WERI-Rb-1 (cell line): ENCODE data around the gene PAX4.

Source experiments
- DNase-seq: peaks from one replicate; pipeline ENCODE4 v3.0.0-alpha.2; 2020
- H3K27ac ChIP-seq: fragments of 250-450 bp; sonication (Bioruptor Pico); 2 replicates; pipeline ENCODE4 v1.5.1; 2020; ENCODE audit warnings: mild to moderate bottlenecking, moderate library complexity
- H3K27me3 ChIP-seq: fragments of 250-450 bp; sonication (Bioruptor Pico); 2 replicates; pipeline ENCODE4 v1.5.1; 2021; ENCODE audit warnings: mild to moderate bottlenecking, low read depth, moderate library complexity; ENCODE audit not compliant: insufficient read depth, severe bottlenecking
- H3K36me3 ChIP-seq: fragments of 250-450 bp; sonication (Bioruptor Pico); 2 replicates; pipeline ENCODE4 v1.5.1; 2020; ENCODE audit warnings: mild to moderate bottlenecking, moderate library complexity
- H3K4me3 ChIP-seq: 2 replicates; pipeline ENCODE4 v1.5.1; 2011; ENCODE audit warnings: low read depth, mild to moderate bottlenecking, control low read depth, low read length
- H3K9me3 ChIP-seq: fragments of 250-450 bp; sonication (Bioruptor Pico); 2 replicates; pipeline ENCODE4 v1.5.1; 2021; ENCODE audit warnings: mild to moderate bottlenecking, moderate library complexity; ENCODE audit not compliant: severe bottlenecking
- CTCF ChIP-seq: IDR thresholded peaks from 2 replicates; pipeline ENCODE4 v1.5.1; 2011; ENCODE audit warnings: low read depth, mild to moderate bottlenecking, control low read depth, inconsistent platforms, low read length

PAX4 gene, protein sequence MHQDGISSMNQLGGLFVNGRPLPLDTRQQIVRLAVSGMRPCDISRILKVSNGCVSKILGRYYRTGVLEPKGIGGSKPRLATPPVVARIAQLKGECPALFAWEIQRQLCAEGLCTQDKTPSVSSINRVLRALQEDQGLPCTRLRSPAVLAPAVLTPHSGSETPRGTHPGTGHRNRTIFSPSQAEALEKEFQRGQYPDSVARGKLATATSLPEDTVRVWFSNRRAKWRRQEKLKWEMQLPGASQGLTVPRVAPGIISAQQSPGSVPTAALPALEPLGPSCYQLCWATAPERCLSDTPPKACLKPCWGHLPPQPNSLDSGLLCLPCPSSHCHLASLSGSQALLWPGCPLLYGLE

GRCh38 chr7:127618042-127618441 is at the start of gene PAX4:
Gene PAX4, minus strand, starts transcription at chr7:127618142. Its CDS starts 2,214 bp downstream, at chr7:127615928.
- Histone ChIP-seq H3K9me3 (no peaks in the 10 kb centered on the region), H3K36me3 (no peaks in the 10 kb centered on the region), H3K27ac (no peak within 1 kb of the TSS), H3K4me3 (no peak within 1 kb of the TSS), H3K27me3 (peaks cover 20% of the 10 kb centered on the region)
- no peak for TF ChIP-seq CTCF
- no peak for DNase-seq

GRCh38 chr7:127667017-127667670 is 49.2 kb upstream of the PAX4 start:
- TF ChIP-seq CTCF, result no peak
- H3K27ac ChIP-seq, result no peak overlapping the region
- DNase-seq, result no peak
- H3K36me3 ChIP-seq, result no peaks in the 10 kb centered on the region; the same call in 1 of the 2 replicates
- H3K9me3 ChIP-seq, result no peaks in the 10 kb centered on the region
- H3K27me3 ChIP-seq, result no peaks in the 10 kb centered on the region
- no peak overlapping the region for H3K4me3 ChIP-seq

DNA sequence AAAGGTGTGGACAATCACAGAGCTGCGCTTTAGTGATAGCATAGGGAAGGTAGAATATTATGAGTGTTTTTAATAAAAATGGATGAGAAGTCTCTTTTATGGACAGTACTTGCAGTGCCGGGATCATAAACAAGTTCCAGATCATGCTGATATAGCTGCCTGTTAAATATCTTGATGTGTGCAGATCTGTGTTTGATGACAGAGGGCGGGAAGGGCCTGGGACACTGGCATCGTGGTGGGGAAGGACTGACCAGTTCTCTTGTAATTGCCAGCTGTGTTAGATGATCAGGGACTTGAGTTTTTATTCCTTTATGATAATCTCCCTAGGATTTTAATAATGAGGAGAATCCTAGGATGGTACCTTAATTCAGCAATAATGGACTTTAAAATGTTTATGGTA is 48.7 kb upstream of the PAX4 start:
- Histone ChIP-seq H3K27me3 (no peaks in the 10 kb centered on the region), H3K9me3 (no peaks in the 10 kb centered on the region), H3K27ac (no peak overlapping the region), H3K36me3 (no peaks in the 10 kb centered on the region; the same call in 1 of the 2 replicates), H3K4me3 (no peak overlapping the region)
- no peak for TF ChIP-seq CTCF
- DNase-seq, result no peak

DNA sequence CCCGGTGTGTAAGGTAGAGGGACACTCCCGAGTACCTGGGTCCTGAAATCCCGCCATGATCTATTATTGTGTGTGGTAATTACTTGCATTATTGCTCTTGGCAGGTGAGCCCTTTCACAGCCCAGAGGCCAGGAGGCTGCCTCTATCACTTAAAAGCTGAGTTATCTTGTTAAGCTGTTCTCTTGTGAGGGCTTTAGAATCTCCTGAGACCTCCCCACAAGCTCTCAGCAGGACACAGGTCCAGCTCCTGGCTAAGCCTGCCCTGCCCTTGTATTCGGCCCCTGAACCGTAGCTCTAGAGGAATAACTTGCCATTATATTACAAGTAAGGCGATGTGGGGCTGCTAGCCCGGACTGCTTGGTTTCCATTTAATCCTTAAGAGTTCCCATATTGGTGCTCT is 48.0 kb upstream of the PAX4 start:
- H3K36me3 ChIP-seq, result peaks cover 5% of the 10 kb centered on the region; the same call in 1 of the 2 replicates
- H3K27ac ChIP-seq, result no peak overlapping the region
- H3K9me3 ChIP-seq, result no peaks in the 10 kb centered on the region
- no peaks in the 10 kb centered on the region for H3K27me3 ChIP-seq
- DNase-seq, result peak; percentile 65
- H3K4me3 ChIP-seq, result no peak overlapping the region
- no peak for TF ChIP-seq CTCF

DNA sequence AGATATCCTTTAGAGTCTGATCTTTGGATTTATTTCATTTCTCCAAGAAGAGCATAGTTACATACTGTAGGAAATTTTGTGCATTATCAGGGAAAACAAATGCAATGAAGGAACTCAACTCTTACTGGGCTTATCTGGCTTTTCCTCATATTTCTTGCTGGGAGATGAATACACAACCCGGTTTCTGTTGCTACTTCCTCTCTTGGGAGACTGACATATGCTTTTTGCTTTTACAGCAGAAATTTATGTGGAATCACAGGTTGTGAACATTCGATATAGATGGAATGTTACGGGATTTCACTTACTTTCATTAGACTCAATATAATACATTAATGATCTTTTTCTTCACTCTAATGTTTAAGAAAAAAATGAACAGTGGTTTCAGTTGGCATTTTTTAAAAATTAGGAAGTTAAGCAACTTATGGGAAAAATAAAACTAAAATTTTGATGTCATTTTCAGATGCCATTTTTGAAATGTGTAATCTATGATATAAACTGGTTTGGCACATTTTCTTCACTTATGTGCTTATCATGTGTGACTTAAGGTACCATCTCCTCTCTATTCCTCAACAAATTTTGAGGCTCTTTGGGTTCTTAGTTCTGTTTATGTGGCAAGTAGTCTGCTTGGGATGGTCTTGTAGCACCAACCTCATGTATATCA is 41.2 kb upstream of the PAX4 start:
- no peaks in the 10 kb centered on the region for H3K27me3 ChIP-seq
- no peak for DNase-seq
- no peak overlapping the region for H3K27ac ChIP-seq
- H3K4me3 ChIP-seq, result no peak overlapping the region
- peaks cover 20% of the 10 kb centered on the region for H3K36me3 ChIP-seq
- no peak for TF ChIP-seq CTCF
- H3K9me3 ChIP-seq, result no peaks in the 10 kb centered on the region
